HFF-Myc (cell line): ENCODE data around the gene HBS1L.

ENCODE experiments used
- DNase-seq: peaks from one replicate; pipeline ENCODE4 v3.0.0-alpha.2; 2011; ENCODE audit warnings: low read depth; ENCODE audit errors: extremely low read depth
- H3K4me3 ChIP-seq: replicated peaks from 2 replicates; pipeline ENCODE4 v1.5.1; 2011; ENCODE audit warnings: low read depth, mild to moderate bottlenecking, control low read depth, low read length
- TF ChIP-seq, protein P1 (sequence below): IDR thresholded peaks from 2 replicates; pipeline ENCODE4 v1.5.1; 2012; ENCODE audit warnings: mild to moderate bottlenecking, low read depth, low read length, control low read depth; ENCODE audit errors: missing control alignments

Gene HBS1L

GRCh38 chr6:135071541-135071940 is 16.9 kb upstream of the HBS1L start:
- TF ChIP-seq, protein P1, sequence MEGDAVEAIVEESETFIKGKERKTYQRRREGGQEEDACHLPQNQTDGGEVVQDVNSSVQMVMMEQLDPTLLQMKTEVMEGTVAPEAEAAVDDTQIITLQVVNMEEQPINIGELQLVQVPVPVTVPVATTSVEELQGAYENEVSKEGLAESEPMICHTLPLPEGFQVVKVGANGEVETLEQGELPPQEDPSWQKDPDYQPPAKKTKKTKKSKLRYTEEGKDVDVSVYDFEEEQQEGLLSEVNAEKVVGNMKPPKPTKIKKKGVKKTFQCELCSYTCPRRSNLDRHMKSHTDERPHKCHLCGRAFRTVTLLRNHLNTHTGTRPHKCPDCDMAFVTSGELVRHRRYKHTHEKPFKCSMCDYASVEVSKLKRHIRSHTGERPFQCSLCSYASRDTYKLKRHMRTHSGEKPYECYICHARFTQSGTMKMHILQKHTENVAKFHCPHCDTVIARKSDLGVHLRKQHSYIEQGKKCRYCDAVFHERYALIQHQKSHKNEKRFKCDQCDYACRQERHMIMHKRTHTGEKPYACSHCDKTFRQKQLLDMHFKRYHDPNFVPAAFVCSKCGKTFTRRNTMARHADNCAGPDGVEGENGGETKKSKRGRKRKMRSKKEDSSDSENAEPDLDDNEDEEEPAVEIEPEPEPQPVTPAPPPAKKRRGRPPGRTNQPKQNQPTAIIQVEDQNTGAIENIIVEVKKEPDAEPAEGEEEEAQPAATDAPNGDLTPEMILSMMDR = no peak
- DNase-seq = no peak
- H3K4me3 ChIP-seq = no peak overlapping the region

GRCh38 chr6:135067911-135068310 is 13.3 kb upstream of the HBS1L start:
- TF ChIP-seq, protein P1 = no peak
- H3K4me3 ChIP-seq = no peak overlapping the region
- no peak for DNase-seq

DNA sequence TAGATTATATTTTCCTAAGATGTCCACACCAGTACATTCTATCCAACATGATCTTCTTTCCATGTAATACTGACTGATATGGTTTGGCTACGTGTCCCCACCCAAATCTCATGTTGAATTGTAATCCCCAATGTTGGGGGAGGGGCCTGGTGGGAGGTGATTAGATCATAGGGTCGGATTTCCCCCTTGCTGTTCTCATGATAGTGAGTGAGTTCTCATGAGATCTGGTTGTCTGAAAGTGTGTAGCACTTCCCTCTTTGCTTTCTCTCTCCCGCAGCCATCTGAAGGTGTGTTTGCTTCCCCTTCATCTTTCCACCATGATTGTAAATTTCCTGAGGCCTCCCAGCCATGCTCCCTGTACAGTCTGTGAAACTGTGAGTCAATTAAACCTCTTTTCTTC is 12.2 kb upstream of the HBS1L start:
- DNase-seq = no peak
- no peak overlapping the region for H3K4me3 ChIP-seq
- TF ChIP-seq, protein P1 = no peak

DNA sequence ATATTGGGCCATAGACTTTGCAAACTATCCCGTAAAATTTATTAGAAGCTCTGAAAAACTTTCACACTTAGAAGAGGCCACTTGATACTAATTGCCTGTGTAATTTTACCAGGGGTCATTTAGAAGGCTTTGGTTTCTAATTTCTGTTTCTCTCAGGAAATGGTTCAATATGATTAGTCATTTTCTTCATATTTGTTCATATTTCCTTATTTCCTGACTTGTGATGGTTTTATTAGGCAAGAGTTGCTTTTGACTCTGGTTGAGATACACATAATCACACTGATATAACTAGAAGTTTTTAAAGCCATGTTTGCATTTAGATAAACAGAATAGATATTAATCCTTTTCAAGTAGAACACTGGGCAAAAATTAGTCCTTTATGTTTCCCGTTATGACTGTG is 11.8 kb upstream of the HBS1L start:
- H3K4me3 ChIP-seq = no peak overlapping the region
- TF ChIP-seq, protein P1 = no peak
- DNase-seq = no peak

DNA sequence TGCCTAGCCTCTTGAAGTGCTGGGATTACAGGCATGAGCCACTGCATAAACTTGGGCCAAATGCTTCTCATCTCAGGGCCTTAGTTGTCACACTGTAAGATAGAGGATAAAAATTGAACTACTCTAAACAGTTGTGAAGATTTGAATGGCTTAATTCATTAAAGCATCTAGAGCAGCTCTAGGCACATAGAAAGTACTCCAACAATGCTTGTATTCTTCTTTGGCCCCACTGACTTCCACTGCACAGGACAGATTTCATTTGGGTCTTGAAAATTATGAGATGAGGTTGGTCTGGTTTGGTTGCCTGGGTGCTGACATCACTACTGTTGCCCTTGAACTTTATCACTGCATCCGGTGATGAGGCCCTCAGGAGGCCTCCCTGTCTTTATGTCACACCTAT is 10.0 kb upstream of the HBS1L start:
- no peak for DNase-seq
- TF ChIP-seq, protein P1 = no peak
- no peak overlapping the region for H3K4me3 ChIP-seq

- no peak for DNase-seq
- TF ChIP-seq, protein P1 = no peak
- H3K4me3 ChIP-seq = no peak overlapping the region
These were observed 9.3 kb upstream of the HBS1L start for GRCh38 chr6:135063926-135064325.

GRCh38 chr6:135062735-135063134 is 8.1 kb upstream of the HBS1L start:
- TF ChIP-seq, protein P1 = no peak
- no peak for DNase-seq
- no peak overlapping the region for H3K4me3 ChIP-seq
